ENCODE data around the gene IFITM1. TPM values are rescaled to one million over a fixed set of nuclear protein-coding genes. Genes with fewer than 3 reads are reported as not detected.
"Not testable (repeated sequence)": the region's sequence is repeated elsewhere in the genome, so short reads cannot be mapped to it uniquely, and the experiment has no call there.

The IFITM1 gene
- total RNA-seq, 1 donor from 2014 or later: 56.8 TPM

DNA sequence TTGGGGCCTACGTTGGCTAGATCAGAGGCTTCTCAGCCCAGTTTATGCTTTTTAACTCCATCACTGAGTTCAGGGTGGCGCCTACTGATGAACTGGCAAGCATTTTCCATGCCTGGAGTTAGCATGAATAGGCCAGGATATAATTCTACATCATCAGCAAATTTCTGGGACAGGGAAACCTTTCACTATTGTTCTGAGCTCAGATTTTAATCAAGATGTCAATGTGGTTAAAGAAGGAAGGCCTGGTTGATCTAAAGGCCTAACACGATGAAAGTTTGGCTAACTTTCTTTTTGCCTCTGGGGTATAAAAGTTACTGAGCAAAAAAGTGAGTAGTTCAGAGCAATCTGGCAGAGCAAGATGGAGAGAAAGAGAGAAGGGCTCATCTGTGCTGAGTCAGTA lies 28.5 kb downstream of the IFITM1 start:
- no peak overlapping the region for H3K4me3 ChIP-seq (ENCODE audit: low read depth, low read length)
- TF ChIP-seq, protein P1, sequence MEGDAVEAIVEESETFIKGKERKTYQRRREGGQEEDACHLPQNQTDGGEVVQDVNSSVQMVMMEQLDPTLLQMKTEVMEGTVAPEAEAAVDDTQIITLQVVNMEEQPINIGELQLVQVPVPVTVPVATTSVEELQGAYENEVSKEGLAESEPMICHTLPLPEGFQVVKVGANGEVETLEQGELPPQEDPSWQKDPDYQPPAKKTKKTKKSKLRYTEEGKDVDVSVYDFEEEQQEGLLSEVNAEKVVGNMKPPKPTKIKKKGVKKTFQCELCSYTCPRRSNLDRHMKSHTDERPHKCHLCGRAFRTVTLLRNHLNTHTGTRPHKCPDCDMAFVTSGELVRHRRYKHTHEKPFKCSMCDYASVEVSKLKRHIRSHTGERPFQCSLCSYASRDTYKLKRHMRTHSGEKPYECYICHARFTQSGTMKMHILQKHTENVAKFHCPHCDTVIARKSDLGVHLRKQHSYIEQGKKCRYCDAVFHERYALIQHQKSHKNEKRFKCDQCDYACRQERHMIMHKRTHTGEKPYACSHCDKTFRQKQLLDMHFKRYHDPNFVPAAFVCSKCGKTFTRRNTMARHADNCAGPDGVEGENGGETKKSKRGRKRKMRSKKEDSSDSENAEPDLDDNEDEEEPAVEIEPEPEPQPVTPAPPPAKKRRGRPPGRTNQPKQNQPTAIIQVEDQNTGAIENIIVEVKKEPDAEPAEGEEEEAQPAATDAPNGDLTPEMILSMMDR (conservative IDR thresholded peaks at IDR 0.05; ENCODE audit: low read depth, low read length): no peak
- no peak for DNase-seq (ENCODE audit: low read depth)

DNA sequence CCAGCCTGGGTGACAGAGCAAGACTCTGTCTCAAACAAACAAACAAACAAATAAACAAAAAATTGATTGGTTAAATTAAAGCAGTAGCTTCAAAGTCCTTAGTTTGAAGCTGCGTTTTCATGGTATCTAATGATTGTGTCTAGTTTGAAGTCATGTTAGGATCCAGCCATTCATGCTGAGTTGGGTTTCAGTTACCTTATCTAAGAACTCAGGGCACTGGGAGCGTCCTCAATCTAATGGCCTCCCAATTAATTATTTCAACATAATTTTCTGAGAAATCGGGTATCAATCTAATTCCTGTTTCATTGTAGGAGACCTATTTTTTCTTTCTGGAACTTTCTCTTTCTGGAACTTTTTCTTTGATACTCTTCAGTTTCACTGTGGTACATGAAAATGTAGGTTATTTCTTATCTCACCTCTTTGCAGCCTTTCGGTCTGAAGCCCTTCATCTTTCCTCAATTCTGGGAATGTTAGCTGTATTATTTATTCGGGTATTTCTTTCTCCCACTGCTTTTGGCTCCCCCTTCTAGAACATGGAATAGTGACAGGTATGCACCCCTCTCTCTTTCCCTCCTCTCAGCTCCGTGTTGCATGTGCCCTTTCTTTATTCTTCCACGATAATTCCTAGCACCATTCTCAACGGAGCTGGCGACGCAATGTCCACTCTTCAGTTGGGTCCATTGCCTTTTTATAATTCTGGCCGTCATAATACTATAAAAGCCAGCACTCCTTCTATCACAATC lies 31.2 kb downstream of the IFITM1 start:
- TF ChIP-seq, protein P1 (conservative IDR thresholded peaks at IDR 0.05; ENCODE audit: low read depth, low read length): no peak
- no peak overlapping the region for H3K4me3 ChIP-seq (ENCODE audit: low read depth, low read length)
- no peak for DNase-seq (ENCODE audit: low read depth)

DNA sequence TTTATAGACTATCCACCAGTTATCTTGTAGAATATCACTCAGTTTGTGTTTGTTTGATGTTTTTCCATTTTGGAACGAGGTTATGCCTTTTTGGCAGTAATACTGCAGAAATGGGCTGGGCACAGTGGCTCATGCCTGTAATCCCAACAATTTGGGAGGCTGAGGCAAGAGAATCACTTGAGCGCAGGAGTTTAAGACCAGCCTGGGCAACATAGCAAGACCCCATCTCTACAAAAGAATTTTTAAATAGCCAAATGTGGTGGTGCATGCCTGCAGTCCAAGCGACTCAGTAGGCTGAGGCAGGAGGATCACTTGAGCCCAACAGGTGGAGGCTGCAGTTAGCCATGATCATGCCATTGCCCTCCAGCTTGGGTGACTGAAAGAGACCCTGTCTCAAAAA lies 32.7 kb downstream of the IFITM1 start:
- no peak overlapping the region for H3K4me3 ChIP-seq (ENCODE audit: low read depth, low read length)
- TF ChIP-seq, protein P1 (conservative IDR thresholded peaks at IDR 0.05; ENCODE audit: low read depth, low read length): no peak
- DNase-seq (ENCODE audit: low read depth): no peak

DNA sequence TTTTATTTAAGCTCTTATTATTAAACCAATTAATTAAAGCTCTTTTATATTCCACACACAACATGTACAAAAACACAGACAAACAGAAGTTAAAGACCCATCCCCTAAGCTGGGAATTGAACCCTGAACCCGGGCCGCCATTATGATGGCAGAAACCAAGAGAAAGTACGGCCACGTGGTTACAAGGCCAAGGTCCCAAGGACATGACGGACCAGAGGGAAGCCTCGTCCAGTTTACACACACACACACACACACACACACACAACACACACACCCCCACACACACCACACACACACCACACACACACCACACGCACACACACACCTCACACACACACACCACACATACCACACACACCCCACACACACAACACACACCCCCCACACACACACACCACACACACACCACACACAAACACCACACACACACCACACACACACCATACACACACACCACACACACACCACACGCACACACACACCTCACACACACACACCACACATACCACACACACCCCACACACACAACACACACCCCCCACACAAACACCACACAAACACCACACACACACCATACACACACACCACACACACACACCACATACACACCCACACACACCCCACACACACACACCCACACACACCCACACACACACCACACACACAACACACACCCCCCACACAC lies 35.6 kb downstream of the IFITM1 start:
- DNase-seq (ENCODE audit: low read depth): not testable (repeated sequence)

DNA sequence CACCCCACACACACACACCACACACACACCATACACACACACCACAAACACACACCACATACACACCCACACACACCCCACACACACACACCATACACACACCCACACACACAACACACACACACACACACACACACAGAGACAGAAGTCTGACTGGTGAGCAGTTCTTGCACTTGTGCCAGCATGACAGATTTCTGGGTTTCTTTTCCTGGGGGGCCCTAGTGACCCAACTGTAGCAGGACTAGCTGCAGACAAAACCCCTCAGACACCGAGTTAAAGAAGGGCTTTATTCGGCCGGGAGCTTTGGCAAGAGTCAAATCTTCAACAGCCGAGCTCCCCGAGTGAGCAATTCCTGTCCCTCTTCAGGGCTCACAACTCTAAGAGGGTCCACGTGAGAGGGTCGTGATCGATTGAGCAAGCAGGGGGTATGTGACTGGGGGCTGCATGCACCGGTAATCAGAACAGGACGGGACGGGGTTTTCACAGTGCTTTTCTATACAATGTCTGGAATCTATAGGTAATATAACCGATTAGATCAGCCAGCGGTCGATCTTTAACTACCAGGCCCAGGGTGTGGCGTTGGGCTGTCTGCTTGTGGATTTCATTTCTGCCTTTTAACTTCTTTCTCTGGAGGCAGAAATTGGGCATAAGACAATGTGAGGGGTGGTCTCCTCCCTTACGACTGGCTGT lies 36.3 kb downstream of the IFITM1 start:
- not testable (repeated sequence) for H3K4me3 ChIP-seq (ENCODE audit: low read depth, low read length)

More for the DNA sequence above, 35.6 kb downstream of the IFITM1 start:
- H3K4me3 ChIP-seq (ENCODE audit: low read depth, low read length): not testable (repeated sequence)

DNA sequence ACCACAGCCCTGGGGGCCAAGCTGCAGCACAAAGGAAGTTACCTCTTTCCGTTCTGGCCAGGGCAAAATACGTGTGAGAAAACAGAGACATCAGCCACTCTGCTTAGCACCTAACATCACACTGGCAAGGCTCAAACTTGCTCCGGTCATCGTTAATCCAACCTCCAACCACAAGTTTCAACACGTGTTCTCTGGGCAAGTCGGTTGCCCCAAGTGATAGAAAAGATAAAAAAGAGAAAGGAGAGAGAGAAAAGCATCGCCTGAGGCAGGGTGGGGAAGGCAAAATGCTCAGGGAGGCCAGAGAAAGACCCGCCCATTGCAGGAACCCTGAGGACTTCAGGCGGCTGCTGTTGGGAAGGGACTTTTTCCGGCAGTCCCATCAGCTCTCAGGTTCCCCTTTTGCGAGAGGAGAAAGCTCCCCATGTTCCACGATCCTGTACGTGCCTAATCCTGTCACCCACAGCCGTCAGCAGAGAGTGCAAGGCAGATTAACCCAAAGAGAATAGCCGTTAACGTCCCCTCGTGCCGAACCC lies 36.9 kb downstream of the IFITM1 start:
- TF ChIP-seq, protein P1 (conservative IDR thresholded peaks at IDR 0.05; ENCODE audit: low read depth, low read length): no peak
- no peak overlapping the region for H3K4me3 ChIP-seq (ENCODE audit: low read depth, low read length)
- DNase-seq (ENCODE audit: low read depth): no peak

More for the DNA sequence above, 36.3 kb downstream of the IFITM1 start:
- DNase-seq (ENCODE audit: low read depth): not testable (repeated sequence)

DNA sequence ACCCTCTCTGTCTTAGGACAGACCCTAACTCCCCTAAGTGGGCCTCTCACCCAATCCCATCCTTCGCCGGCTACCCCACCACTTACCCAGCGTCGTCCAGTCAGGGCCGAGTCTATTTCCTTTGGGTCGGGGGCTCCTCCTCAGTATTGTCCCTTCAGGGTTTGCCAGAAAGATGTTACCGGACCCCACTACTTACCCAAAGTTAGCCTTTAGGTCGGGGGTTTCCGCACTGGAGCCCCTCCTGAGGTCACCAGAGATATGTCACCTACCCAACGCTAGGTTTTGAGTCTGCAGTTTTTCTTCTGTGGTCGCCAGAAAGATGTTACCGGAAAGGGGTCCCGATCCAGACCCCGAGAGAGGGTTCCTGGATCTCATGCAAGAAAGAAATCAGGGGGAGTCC lies 37.6 kb downstream of the IFITM1 start:
- no peak for DNase-seq (ENCODE audit: low read depth)
- TF ChIP-seq, protein P1 (conservative IDR thresholded peaks at IDR 0.05; ENCODE audit: low read depth, low read length): no peak
- no peak overlapping the region for H3K4me3 ChIP-seq (ENCODE audit: low read depth, low read length)

All from epithelial cell of proximal tubule (primary cell).